GM12878 (cell line): Measurements from ENCODE around the gene KRT32. TPM values are rescaled to one million over a fixed set of nuclear protein-coding genes. Genes with fewer than 3 reads are reported as not detected.

Experiments used
- ATAC-seq: fragments of 200-7000 bp; cut with Tn5 transposase; 3 replicates; pipeline ENCODE4 v1.9.1; 2020; ENCODE audit warnings: mild to moderate bottlenecking, moderate library complexity
- BruUV-seq: library from RNA; stranded (reverse); fragments of 400-500 nt; replicated peaks from 2 replicates; lab custom pipeline; 2021; lab: Mats Ljungman, UMichigan
- CTCF ChIA-PET: fragments of 300-600 bp; sonication (Branson Sonifier 250); formaldehyde crosslinking; extraction: SDS; loops from one replicate; lab custom pipeline; 2021; ENCODE audit warnings: inconsistent platforms; lab: Yijun Ruan, JAX
- POLR2A ChIA-PET: fragments of 350-600 bp; formaldehyde crosslinking; extraction: SDS; loops from one replicate; lab custom pipeline; 2021; ENCODE audit warnings: inconsistent platforms; lab: Charles Lee
- RAD21 ChIA-PET: fragments of 300-600 bp; sonication (Branson Sonifier 250); formaldehyde crosslinking; loops from one replicate; lab custom pipeline; 2023; ENCODE audit warnings: antibody characterized with exemption; ENCODE audit not compliant: unreplicated experiment; lab: Charles Lee
- SMC1A ChIA-PET: fragments of 300-600 bp; sonication (Branson Sonifier 250); formaldehyde crosslinking; loops from one replicate; lab custom pipeline; 2023; ENCODE audit not compliant: unreplicated experiment, uncharacterized antibody; lab: Charles Lee
- DNase-seq: peaks from one replicate; pipeline ENCODE4 v3.0.0-alpha.2; 2011; ENCODE audit warnings: low read depth, low spot score
- FAIRE-seq: peaks from 3 replicates; lab custom pipeline; 2011; peaks lifted over from hg19 to GRCh38; lab: Jason Lieb, UNC
- H2AFZ ChIP-seq: 2 replicates; pipeline ENCODE4 v1.6.0; 2011; ENCODE audit warnings: low read depth, low read length, control low read depth; ENCODE audit not compliant: control insufficient read depth
- H3K27ac ChIP-seq: 2 replicates; pipeline ENCODE4 v1.5.1; 2011; ENCODE audit warnings: control low read depth; ENCODE audit not compliant: control insufficient read depth, insufficient read depth
- H3K27me3 ChIP-seq, 2 experiments: replicated peaks in 1 of 2; 2 replicates each; pipeline versions ENCODE4 v1.6.0 to v1.6.1; 2011; ENCODE audit warnings: low read length in 1 of 2; ENCODE audit not compliant: control insufficient read depth in 2 of 2, insufficient read depth in 2 of 2
- H3K36me3 ChIP-seq, 2 experiments: 2 replicates each; pipeline ENCODE4 v1.5.1; 2011; ENCODE audit warnings: low read length in 1 of 2; ENCODE audit not compliant: control insufficient read depth in 2 of 2, insufficient read depth in 2 of 2
- H3K4me1 ChIP-seq: 2 replicates; pipeline ENCODE4 v1.6.1; 2011; ENCODE audit warnings: mild to moderate bottlenecking, low read length, moderate library complexity, mixed read lengths; ENCODE audit not compliant: control insufficient read depth, insufficient read depth
- H3K4me2 ChIP-seq: 2 replicates; pipeline ENCODE4 v1.6.0; 2011; ENCODE audit warnings: control low read depth; ENCODE audit not compliant: control insufficient read depth, insufficient read depth
- H3K4me3 ChIP-seq: fragments of 200-600 bp; sonication (generic); 2 replicates; pipeline ENCODE4 v1.5.1; 2016
- H3K79me2 ChIP-seq: 2 replicates; pipeline ENCODE4 v1.6.0; 2011; ENCODE audit warnings: low read length; ENCODE audit not compliant: control insufficient read depth, insufficient read depth
- H3K9ac ChIP-seq: 2 replicates; pipeline ENCODE4 v1.8.0; 2011; ENCODE audit warnings: low read length, control low read depth, mixed read lengths; ENCODE audit not compliant: control insufficient read depth, insufficient read depth
- H3K9me3 ChIP-seq: replicated peaks from 3 replicates; pipeline ENCODE4 v1.5.1; 2011; ENCODE audit warnings: mild to moderate bottlenecking, low read length; ENCODE audit not compliant: control insufficient read depth, insufficient read depth
- H4K20me1 ChIP-seq: 2 replicates; pipeline ENCODE4 v1.6.0; 2011; ENCODE audit not compliant: control insufficient read depth, insufficient read depth
- E4F1 ChIP-seq: fragments of 450-650 bp; IDR thresholded peaks from 2 replicates; pipeline ENCODE4 v1.6.1; 2018; ENCODE audit warnings: borderline replicate concordance, mild to moderate bottlenecking; ENCODE audit not compliant: partially characterized antibody
- HCFC1 ChIP-seq: fragments of 150-350 bp; IDR thresholded peaks from 2 replicates; pipeline ENCODE4 v1.6.1; 2014; ENCODE audit warnings: low read length
- HDGF ChIP-seq: fragments of 450-650 bp; IDR thresholded peaks from 2 replicates; pipeline ENCODE4 v1.6.1; 2016; ENCODE audit warnings: antibody characterized with exemption
- IRF3 ChIP-seq: fragments of 450-650 bp; IDR thresholded peaks from 2 replicates; pipeline ENCODE4 v1.6.1; 2014; ENCODE audit warnings: mild to moderate bottlenecking
- KLF5 ChIP-seq: fragments of 450-650 bp; IDR thresholded peaks from 2 replicates; pipeline ENCODE4 v1.6.1; 2014; ENCODE audit warnings: mild to moderate bottlenecking; ENCODE audit not compliant: partially characterized antibody
- MLLT1 ChIP-seq: fragments of 450-650 bp; IDR thresholded peaks from 2 replicates; pipeline ENCODE4 v1.6.1; 2016; ENCODE audit warnings: mild to moderate bottlenecking
- NFIC ChIP-seq: IDR thresholded peaks from 2 replicates; pipeline ENCODE4 v1.6.1; 2012; ENCODE audit warnings: low read depth, mild to moderate bottlenecking, inconsistent platforms, low read length, moderate library complexity
- PKNOX1 ChIP-seq: fragments of 450-650 bp; IDR thresholded peaks from 2 replicates; pipeline ENCODE4 v1.6.1; 2016; ENCODE audit warnings: mild to moderate bottlenecking
- RBBP5 ChIP-seq: fragments of 200-600 bp; sonication (generic); conservative IDR thresholded peaks from 2 replicates; pipeline ENCODE4 v1.6.1; 2016
- TAF1 ChIP-seq: IDR thresholded peaks from 2 replicates; pipeline ENCODE4 v1.6.1; 2011; ENCODE audit warnings: mild to moderate bottlenecking, low read depth, low read length, borderline replicate concordance
- TBL1XR1 ChIP-seq: IDR thresholded peaks from 2 replicates; pipeline ENCODE4 v1.6.1; 2012; ENCODE audit warnings: low read depth, low read length, improper control_type of control experiment
- whole genome bisulfite sequencing: methylation state at CpG from one replicate; pipeline ENCODE4 v1.1.6; 2016; ENCODE audit warnings: low lambda C conversion rate; ENCODE audit not compliant: insufficient replicate concordance, insufficient coverage; ENCODE audit errors: missing lambda C conversion rate; 5-methylcytosine and 5-hydroxymethylcytosine counted together
- in situ Hi-C: fragments of 300-500 bp; cut with MboI; formaldehyde crosslinking; loops from 9 replicates; pipeline ENCODE4 v1.14.3; 2018; ENCODE audit warnings: mixed read lengths
- intact Hi-C: fragments of 100-400 bp; cut with micrococcal nuclease; formaldehyde crosslinking; loops from one replicate; pipeline ENCODE4 v1.14.2; 2022; ENCODE audit not compliant: unreplicated experiment
- polyA plus RNA-seq, 11 experiments: library from polyadenylated mRNA; depleted of rRNA in 4 of 11; unstranded in 6 of 11; stranded (reverse) in 5 of 11; fragments of >200 nt; fragmentation: Nextera tagmentation in 4 of 11; fragmentation: Illumina TruSeq in 1 of 11; extraction: Ambion mirVana in 4 of 11; extraction: Trizol in 1 of 11; gene quantifications; 1 replicate in 1 of 11; 2 replicates in 10 of 11; pipeline versions ENCODE4 v1.2.1 to v1.2.3, GENCODE V29; 2011 to 2016; ENCODE audit warnings: inconsistent platforms in 2 of 11, missing spikeins in 2 of 11, low read depth in 1 of 11
- total RNA-seq, 4 experiments: library from RNA; depleted of rRNA in 3 of 4; stranded (reverse); fragments of >200 nt in 3 of 4; fragmentation: Illumina TruSeq in 1 of 4; extraction: Trizol in 1 of 4; gene quantifications; 2 replicates each; pipeline versions ENCODE4 v1.2.1 to v1.2.3, GENCODE V29; 2013 to 2021

The KRT32 gene
- total and polyA plus RNA-seq, 10 of the 15 experiments (the other 5 are each of a cell fraction or from before 2014, with no cell fraction given) = not detected

- Histone ChIP-seq H3K27ac (no peak overlapping the region), H3K4me2 (no peak overlapping the region), H3K9ac (no peak overlapping the region), H3K4me3 (no peak overlapping the region), H2AFZ (no peak overlapping the region), H3K27me3 (peaks cover 2 to 4% of the 10 kb centered on the region in 2 experiments; a peak in 2 of 4 replicates), H3K36me3 (no peaks in the 10 kb centered on the region), H3K79me2 (no peaks in the 10 kb centered on the region), H3K9me3 (no peaks in the 10 kb centered on the region), H3K4me1 (no peaks in the 10 kb centered on the region), H4K20me1 (no peaks in the 10 kb centered on the region)
- ChIA-PET RAD21 (no interaction called here), CTCF (no interaction called here), SMC1A (no interaction called here), POLR2A (no interaction called here)
- in situ Hi-C loops = no loop called here
- BruUV-seq = no TSS peak
- DNase-seq (no peak), FAIRE-seq (no peak), ATAC-seq (no peak)
- TF ChIP-seq NFIC (no peak), TBL1XR1 (no peak), E4F1 (no peak), HDGF (no peak), KLF5 (no peak), HCFC1 (no peak), IRF3 (no peak), PKNOX1 (no peak), RBBP5 (no peak), MLLT1 (no peak), TAF1 (no peak)
- WGBS = 25% methylated on average over 5 of the region's 5 CpGs
- intact Hi-C loops = no loop called here
Observed at GRCh38 chr17:41513168-41513547, 46.0 kb upstream of the KRT32 start.
